ENCODE data around the gene MUCL3.

DNA sequence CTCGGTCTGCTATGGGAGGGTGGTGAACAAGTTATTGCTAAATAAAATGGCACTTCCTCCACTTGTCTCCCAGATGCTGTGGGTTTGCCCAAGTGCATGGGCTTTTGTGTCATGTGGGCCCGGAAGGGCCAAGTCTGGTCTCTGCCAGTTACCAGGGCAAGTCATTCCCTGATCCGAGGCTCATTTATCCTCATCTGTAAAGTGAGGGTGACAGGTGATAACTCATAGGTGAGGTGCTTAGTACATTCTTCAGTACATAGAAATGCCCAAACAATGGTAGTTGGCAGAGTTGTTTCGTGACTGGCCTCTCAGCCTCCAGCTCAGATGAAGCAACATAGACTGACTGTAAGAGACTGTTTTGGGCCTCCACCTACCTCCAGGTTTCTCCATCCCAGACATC is 2.0 kb upstream of the MUCL3 start:
- TF ChIP-seq, protein P1, sequence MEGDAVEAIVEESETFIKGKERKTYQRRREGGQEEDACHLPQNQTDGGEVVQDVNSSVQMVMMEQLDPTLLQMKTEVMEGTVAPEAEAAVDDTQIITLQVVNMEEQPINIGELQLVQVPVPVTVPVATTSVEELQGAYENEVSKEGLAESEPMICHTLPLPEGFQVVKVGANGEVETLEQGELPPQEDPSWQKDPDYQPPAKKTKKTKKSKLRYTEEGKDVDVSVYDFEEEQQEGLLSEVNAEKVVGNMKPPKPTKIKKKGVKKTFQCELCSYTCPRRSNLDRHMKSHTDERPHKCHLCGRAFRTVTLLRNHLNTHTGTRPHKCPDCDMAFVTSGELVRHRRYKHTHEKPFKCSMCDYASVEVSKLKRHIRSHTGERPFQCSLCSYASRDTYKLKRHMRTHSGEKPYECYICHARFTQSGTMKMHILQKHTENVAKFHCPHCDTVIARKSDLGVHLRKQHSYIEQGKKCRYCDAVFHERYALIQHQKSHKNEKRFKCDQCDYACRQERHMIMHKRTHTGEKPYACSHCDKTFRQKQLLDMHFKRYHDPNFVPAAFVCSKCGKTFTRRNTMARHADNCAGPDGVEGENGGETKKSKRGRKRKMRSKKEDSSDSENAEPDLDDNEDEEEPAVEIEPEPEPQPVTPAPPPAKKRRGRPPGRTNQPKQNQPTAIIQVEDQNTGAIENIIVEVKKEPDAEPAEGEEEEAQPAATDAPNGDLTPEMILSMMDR (conservative IDR thresholded peaks at IDR 0.05) = no peak
- TF ChIP-seq ZFX (IDR thresholded peaks at IDR 0.05) = no peak

All from C4-2B (cell line).